Fibroblast of lung (primary cell): ENCODE data around the gene CENPV. TPM values are rescaled to one million over a fixed set of nuclear protein-coding genes. Genes with fewer than 3 reads are reported as not detected.

Source experiments
- DNase-seq, 2 donors: peaks; one replicate each; pipeline versions ENCODE4 v3.0.0 to v3.0.0-alpha.2; 2010; ENCODE audit warnings: low read depth in 2 of 2
- H2AFZ ChIP-seq: 2 replicates; pipeline ENCODE4 v1.5.1; 2012; ENCODE audit warnings: low read length, control low read depth, inconsistent platforms
- H3K27ac ChIP-seq: 2 replicates; pipeline ENCODE4 v1.5.1; 2011; ENCODE audit warnings: low read length, control low read depth; ENCODE audit not compliant: insufficient read depth
- H3K27me3 ChIP-seq: 2 replicates; pipeline ENCODE4 v1.5.1; 2011; ENCODE audit warnings: mild to moderate bottlenecking, low read length; ENCODE audit not compliant: control insufficient read depth, insufficient read depth
- H3K36me3 ChIP-seq: 2 replicates; pipeline ENCODE4 v1.5.1; 2011; ENCODE audit warnings: low read length; ENCODE audit not compliant: control insufficient read depth, insufficient read depth
- H3K4me1 ChIP-seq: 2 replicates; pipeline ENCODE4 v1.5.1; 2011; ENCODE audit warnings: low read length; ENCODE audit not compliant: control insufficient read depth, insufficient read depth; ENCODE audit errors: extremely low read depth
- H3K4me2 ChIP-seq: 2 replicates; pipeline ENCODE4 v1.5.1; 2011; ENCODE audit warnings: low read length, control low read depth; ENCODE audit not compliant: insufficient read depth; ENCODE audit errors: extremely low read depth
- H3K4me3 ChIP-seq, 4 experiments: fragments of 200-600 bp in 1 of 4; sonication (generic) in 1 of 4; replicated peaks in 1 of 4; 2 replicates each; pipeline ENCODE4 v1.5.1; 2011 to 2016; ENCODE audit warnings: low read length in 4 of 4, low read depth in 3 of 4, mild to moderate bottlenecking in 3 of 4, control low read depth in 2 of 4, inconsistent platforms in 1 of 4, mixed read lengths in 1 of 4; ENCODE audit not compliant: insufficient read depth in 1 of 4; ENCODE audit errors: control extremely low read depth in 1 of 4
- H3K79me2 ChIP-seq: 2 replicates; pipeline ENCODE4 v1.5.1; 2012; ENCODE audit warnings: mild to moderate bottlenecking, low read length, inconsistent platforms; ENCODE audit not compliant: control insufficient read depth, insufficient read depth
- H3K9ac ChIP-seq: 2 replicates; pipeline ENCODE4 v1.5.1; 2011; ENCODE audit warnings: mild to moderate bottlenecking, low read length, control low read depth; ENCODE audit not compliant: insufficient read depth
- H3K9me3 ChIP-seq: 2 replicates; pipeline ENCODE4 v1.5.1; 2012; ENCODE audit warnings: low read depth, low read length; ENCODE audit not compliant: control insufficient read depth, insufficient read depth
- H4K20me1 ChIP-seq: 2 replicates; pipeline ENCODE4 v1.5.1; 2011; ENCODE audit warnings: low read length; ENCODE audit not compliant: control insufficient read depth, insufficient read depth; ENCODE audit errors: extremely low read depth
- CTCF ChIP-seq, 2 donors: IDR thresholded peaks in 1 of 2; conservative IDR thresholded peaks in 1 of 2; 1 replicate in 1 of 2; 2 replicates in 1 of 2; pipeline ENCODE4 v1.5.1; 2011 to 2012; ENCODE audit warnings: low read length in 2 of 2, control low read depth in 1 of 2, inconsistent platforms in 1 of 2, low read depth in 1 of 2, mild to moderate bottlenecking in 1 of 2
- EZH2 ChIP-seq: IDR thresholded peaks from 2 replicates; pipeline ENCODE4 v1.5.1; 2012; ENCODE audit warnings: low read length, control low read depth, mild to moderate bottlenecking; ENCODE audit errors: missing control alignments
- polyA plus RNA-seq, 2 donors: library from polyadenylated mRNA; depleted of rRNA in 1 of 2; stranded (reverse) in 1 of 2; unstranded in 1 of 2; fragments of >200 nt; gene quantifications; 2 replicates each; pipeline ENCODE4 v1.2.1, GENCODE V29; 2011 to 2012; ENCODE audit warnings: missing spikeins in 1 of 2
- total RNA-seq: library from RNA; depleted of rRNA; stranded (reverse); fragments of >200 nt; gene quantifications from 2 replicates; pipeline ENCODE4 v1.2.1, GENCODE V29; 2014

The CENPV gene
- total and polyA plus RNA-seq, 2 donors (not counting 1 experiment from before 2014, with no cell fraction given), result 9.2 to 25.1 TPM

GRCh38 chr17:16377941-16378341, 24.7 kb upstream of the CENPV start:
- no peak overlapping the region for H3K4me2 ChIP-seq
- H2AFZ ChIP-seq, result no peak overlapping the region
- DNase-seq, result peak; percentile 63 to 75
- H3K27ac ChIP-seq, result no peak overlapping the region
- H3K4me1 ChIP-seq, result peaks cover 2% of the 10 kb centered on the region
- H3K9me3 ChIP-seq, result no peaks in the 10 kb centered on the region
- no peak for TF ChIP-seq EZH2
- TF ChIP-seq CTCF (conservative IDR thresholded peaks at IDR 0.05 in 1 of 2, IDR thresholded peaks at IDR 0.05 in 1 of 2; ENCODE audit: low read depth in 1 of 2, low read length in 2 of 2), result no peak
- no peaks in the 10 kb centered on the region for H3K36me3 ChIP-seq
- no peak overlapping the region for H3K4me3 ChIP-seq
- H3K27me3 ChIP-seq, result no peaks in the 10 kb centered on the region
- H3K9ac ChIP-seq, result no peak overlapping the region
- H3K79me2 ChIP-seq, result peaks cover 20% of the 10 kb centered on the region
- peaks cover 3% of the 10 kb centered on the region for H4K20me1 ChIP-seq

GRCh38 chr17:16374146-16374938, 21.1 kb upstream of the CENPV start:
- no peak overlapping the region for H2AFZ ChIP-seq
- peaks cover 5% of the 10 kb centered on the region for H3K4me1 ChIP-seq
- no peaks in the 10 kb centered on the region for H3K9me3 ChIP-seq
- H3K79me2 ChIP-seq, result no peaks in the 10 kb centered on the region
- no peak overlapping the region for H3K27ac ChIP-seq
- H3K27me3 ChIP-seq, result no peaks in the 10 kb centered on the region
- no peak overlapping the region for H3K4me3 ChIP-seq
- H3K9ac ChIP-seq, result no peak overlapping the region
- no peaks in the 10 kb centered on the region for H3K36me3 ChIP-seq
- TF ChIP-seq CTCF (conservative IDR thresholded peaks at IDR 0.05 in 1 of 2, IDR thresholded peaks at IDR 0.05 in 1 of 2; ENCODE audit: low read depth in 1 of 2, low read length in 2 of 2), result no peak
- no peak for TF ChIP-seq EZH2
- DNase-seq, result peak; percentile 64 to 93
- no peak overlapping the region for H3K4me2 ChIP-seq
- no peaks in the 10 kb centered on the region for H4K20me1 ChIP-seq

GRCh38 chr17:16371742-16372141, 18.5 kb upstream of the CENPV start:
- DNase-seq, result peak; percentile 63 to 87
- H3K79me2 ChIP-seq, result no peaks in the 10 kb centered on the region
- H3K27ac ChIP-seq, result no peak overlapping the region
- H2AFZ ChIP-seq, result no peak overlapping the region
- H3K36me3 ChIP-seq, result no peaks in the 10 kb centered on the region
- H3K9ac ChIP-seq, result no peak overlapping the region
- peaks cover 3% of the 10 kb centered on the region for H3K4me1 ChIP-seq
- TF ChIP-seq CTCF (conservative IDR thresholded peaks at IDR 0.05 in 1 of 2, IDR thresholded peaks at IDR 0.05 in 1 of 2; ENCODE audit: low read depth in 1 of 2, low read length in 2 of 2) (no peak), EZH2 (no peak)
- no peaks in the 10 kb centered on the region for H3K9me3 ChIP-seq
- H3K4me2 ChIP-seq, result no peak overlapping the region
- no peak overlapping the region for H3K4me3 ChIP-seq
- no peaks in the 10 kb centered on the region for H3K27me3 ChIP-seq
- no peaks in the 10 kb centered on the region for H4K20me1 ChIP-seq
